ENCODE measurements around the gene RPS6KC1. TPM values are rescaled to one million over a fixed set of nuclear protein-coding genes. Genes with fewer than 3 reads are reported as not detected.
"Not testable (repeated sequence)": the region's sequence is repeated elsewhere in the genome, so short reads cannot be mapped to it uniquely, and the experiment has no call there.

The RPS6KC1 gene
- total RNA-seq, 3 donors from 2014 or later = 4.8 to 6.8 (median 6.1) TPM

DNA sequence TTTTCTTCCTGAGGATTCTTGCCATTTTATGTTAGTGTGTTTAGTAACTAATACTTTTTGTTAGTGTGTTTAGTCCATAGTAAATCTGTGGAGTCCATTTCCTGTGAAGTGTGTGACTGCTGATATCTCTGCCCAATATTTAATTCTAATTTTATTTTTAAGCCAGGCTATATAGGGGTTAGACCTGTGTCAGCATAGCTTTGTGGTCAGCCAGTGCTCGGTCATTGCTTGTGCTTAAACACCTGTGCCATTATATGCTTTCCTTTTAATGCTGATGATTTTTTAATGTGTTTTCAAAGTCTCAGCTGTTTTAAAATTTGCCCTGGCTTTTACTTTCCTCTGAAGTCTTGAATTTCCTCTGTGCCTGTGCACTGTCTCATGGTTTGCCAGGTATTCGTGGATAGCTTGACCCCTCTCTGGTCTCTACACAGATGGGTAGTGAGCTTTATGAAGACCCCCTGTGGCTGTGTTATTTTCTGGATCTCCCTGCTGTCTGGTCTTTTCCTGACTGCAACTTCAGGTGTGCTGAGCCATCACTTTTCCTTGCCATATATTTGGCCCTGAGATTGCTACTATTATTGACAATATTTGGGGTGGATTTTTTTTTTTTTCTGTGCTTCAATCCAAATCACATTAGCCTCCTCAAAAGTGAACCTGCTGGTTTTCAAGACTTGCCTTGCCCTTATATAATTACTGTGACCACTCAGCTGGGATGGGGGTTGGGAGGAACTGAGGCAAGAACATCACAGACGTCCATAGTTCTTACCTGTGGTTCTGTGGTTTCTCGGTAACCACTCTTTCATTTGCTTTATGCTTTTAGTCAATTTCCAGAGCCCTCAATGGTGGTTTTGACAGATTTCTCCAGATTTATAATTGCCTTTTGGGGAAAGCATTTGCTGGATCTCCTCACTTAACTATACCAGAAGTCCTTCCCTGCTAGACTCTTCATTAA lies 59.6 kb downstream of the RPS6KC1 start:
- no peaks in the 10 kb centered on the region for H3K27me3 Mint-ChIP-seq (ENCODE audit: low read depth)
- ATAC-seq = no peak
- DNase-seq = no peak
- no peaks in the 10 kb centered on the region for H3K9me3 Mint-ChIP-seq
- peaks cover 11% of the 10 kb centered on the region for H3K36me3 Mint-ChIP-seq (ENCODE audit: insufficient read depth)
- H3K4me1 Mint-ChIP-seq (ENCODE audit: low read depth) = peaks cover 15% of the 10 kb centered on the region
- no peak overlapping the region for H3K4me3 Mint-ChIP-seq

DNA sequence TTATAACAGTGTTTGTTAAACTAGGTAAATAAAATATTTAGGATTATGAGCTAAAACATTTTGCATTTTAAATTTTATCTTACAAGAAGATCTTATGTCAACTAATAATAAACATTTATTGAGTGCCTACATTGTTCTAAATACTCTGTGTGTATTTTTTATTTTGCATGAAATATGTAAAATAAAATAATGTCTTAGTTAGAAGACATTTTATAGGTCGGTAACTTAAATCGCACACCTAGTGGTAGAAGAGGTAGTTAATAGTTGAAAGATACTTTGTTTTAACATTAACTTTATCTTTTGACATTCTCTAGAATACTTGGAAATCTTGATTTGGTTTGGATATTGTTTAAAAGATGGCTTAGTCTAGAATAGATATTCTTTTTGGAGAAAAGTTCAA lies 60.5 kb downstream of the RPS6KC1 start:
- no peaks in the 10 kb centered on the region for H3K27me3 Mint-ChIP-seq (ENCODE audit: low read depth)
- H3K9me3 Mint-ChIP-seq = no peaks in the 10 kb centered on the region
- peaks cover 12% of the 10 kb centered on the region for H3K36me3 Mint-ChIP-seq (ENCODE audit: insufficient read depth)
- no peak for ATAC-seq
- DNase-seq = no peak
- H3K4me1 Mint-ChIP-seq (ENCODE audit: low read depth) = peaks cover 15% of the 10 kb centered on the region
- H3K4me3 Mint-ChIP-seq = no peak overlapping the region

DNA sequence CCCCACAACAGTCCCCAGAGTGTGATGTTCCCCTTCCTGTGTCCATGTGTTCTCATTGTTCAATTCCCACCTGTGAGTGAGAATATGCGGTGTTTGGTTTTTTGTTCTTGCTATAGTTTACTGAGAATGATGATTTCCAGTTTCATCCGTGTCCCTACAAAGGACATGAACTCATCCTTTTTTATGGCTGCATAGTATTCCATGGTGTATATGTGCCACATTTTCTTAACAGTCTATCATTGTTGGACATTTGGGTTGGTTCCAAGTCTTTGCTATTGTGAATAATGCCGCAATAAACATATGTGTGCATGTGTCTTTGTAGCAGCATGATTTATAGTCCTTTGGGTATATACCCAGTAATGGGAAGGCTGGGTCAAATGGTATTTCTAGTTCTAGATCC lies 61.7 kb downstream of the RPS6KC1 start:
- H3K4me3 Mint-ChIP-seq; ATAC-seq; H3K9me3 Mint-ChIP-seq; H3K27me3 Mint-ChIP-seq (ENCODE audit: low read depth); H3K36me3 Mint-ChIP-seq (ENCODE audit: insufficient read depth); DNase-seq: not testable (repeated sequence)
- peaks cover 13% of the 10 kb centered on the region for H3K4me1 Mint-ChIP-seq (ENCODE audit: low read depth)

DNA sequence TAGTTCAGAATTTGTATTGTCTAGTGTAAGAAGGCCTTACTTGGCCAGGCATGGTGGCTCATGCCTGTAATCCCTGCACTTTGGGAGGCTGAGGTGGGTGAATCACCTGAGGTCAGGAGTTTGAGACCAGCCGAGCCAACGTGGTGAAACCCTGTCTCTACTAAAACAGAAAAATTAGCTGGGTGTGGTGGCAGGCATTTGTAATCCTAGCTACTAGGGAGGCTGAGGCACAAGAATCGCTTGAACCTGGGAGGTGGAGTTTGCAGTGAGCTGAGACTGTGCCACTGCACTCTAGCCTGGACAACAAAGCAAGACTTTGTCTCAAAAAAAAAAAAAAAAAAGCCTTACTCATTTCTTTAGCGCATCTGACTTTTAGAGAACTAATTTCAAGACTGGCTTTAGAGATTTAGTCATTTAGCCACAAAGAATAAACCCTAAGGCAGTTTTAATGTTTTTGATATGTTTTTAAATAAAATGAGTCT lies 66.7 kb downstream of the RPS6KC1 start:
- H3K27me3 Mint-ChIP-seq (ENCODE audit: low read depth); H3K36me3 Mint-ChIP-seq (ENCODE audit: insufficient read depth); H3K4me3 Mint-ChIP-seq; H3K4me1 Mint-ChIP-seq (ENCODE audit: low read depth); DNase-seq; H3K9me3 Mint-ChIP-seq; ATAC-seq: not testable (repeated sequence)

DNA sequence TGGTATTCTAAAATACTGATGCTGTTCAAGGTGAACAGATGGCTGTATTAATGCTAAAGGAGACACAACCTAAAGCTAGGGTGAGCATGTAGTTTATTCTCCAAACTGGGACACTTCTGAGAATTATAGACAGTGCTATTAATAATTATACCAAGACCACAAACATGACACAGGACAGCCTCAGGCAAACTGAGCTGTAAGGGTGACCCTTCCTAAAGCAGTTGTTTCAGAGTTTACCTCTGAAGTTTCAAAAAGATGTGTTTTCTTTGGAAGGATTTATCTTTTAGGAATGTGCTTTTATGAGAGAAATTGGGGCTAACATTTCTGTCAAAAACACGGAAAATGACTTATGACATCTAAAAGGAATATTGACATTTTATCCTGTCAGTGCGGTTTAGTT lies 68.8 kb downstream of the RPS6KC1 start:
- H3K36me3 Mint-ChIP-seq (ENCODE audit: insufficient read depth) = peaks cover 2% of the 10 kb centered on the region
- no peaks in the 10 kb centered on the region for H3K9me3 Mint-ChIP-seq
- DNase-seq (no peak), ATAC-seq (no peak)
- H3K27me3 Mint-ChIP-seq (ENCODE audit: low read depth) = no peaks in the 10 kb centered on the region
- no peaks in the 10 kb centered on the region for H3K4me1 Mint-ChIP-seq (ENCODE audit: low read depth)
- no peak overlapping the region for H3K4me3 Mint-ChIP-seq

DNA sequence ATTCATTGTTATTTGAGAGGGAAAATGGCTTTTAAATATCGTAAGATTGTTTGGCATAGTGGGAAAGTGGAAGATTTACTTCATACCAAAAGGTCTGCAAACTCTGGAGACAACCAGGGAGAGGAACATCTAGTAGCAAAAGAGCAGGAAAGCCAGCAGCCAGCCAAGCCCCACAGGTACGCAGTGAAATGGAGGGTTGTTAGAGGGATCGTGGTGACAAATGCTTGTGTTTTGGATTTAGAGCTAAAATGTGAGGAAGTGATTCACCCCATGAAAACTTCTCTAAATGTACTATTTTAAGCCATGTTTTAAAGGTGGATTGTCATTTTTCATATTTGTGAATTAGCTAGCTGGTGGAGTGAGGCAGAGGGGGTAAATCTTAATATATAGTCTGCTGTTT lies 69.3 kb downstream of the RPS6KC1 start:
- no peak for ATAC-seq
- H3K27me3 Mint-ChIP-seq (ENCODE audit: low read depth) = no peaks in the 10 kb centered on the region
- H3K4me3 Mint-ChIP-seq = no peak overlapping the region
- no peaks in the 10 kb centered on the region for H3K9me3 Mint-ChIP-seq
- peaks cover 2% of the 10 kb centered on the region for H3K36me3 Mint-ChIP-seq (ENCODE audit: insufficient read depth)
- H3K4me1 Mint-ChIP-seq (ENCODE audit: low read depth) = no peaks in the 10 kb centered on the region
- no peak for DNase-seq

DNA sequence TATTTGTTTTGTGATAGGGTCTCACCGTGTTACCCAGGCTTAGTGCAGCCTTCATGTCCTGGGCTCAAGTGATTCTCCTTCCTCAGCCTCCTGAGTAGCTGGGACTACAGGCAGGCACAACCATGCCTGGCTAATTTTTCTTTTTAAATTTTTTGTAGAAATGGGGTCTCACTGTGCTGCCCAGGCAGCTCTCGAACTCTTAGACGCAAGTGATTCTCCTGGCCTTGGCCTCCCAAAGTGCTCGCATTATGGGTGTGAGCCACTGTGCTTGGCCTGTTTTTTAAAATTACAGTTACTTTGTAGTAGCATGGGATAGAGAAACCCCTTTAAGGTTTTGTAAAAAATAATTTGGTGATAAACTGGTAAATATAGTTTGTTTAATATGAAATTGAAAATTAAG lies 69.9 kb downstream of the RPS6KC1 start:
- no peaks in the 10 kb centered on the region for H3K36me3 Mint-ChIP-seq (ENCODE audit: insufficient read depth)
- ATAC-seq = no peak
- no peaks in the 10 kb centered on the region for H3K27me3 Mint-ChIP-seq (ENCODE audit: low read depth)
- no peak for DNase-seq
- H3K4me1 Mint-ChIP-seq (ENCODE audit: low read depth) = no peaks in the 10 kb centered on the region
- H3K4me3 Mint-ChIP-seq = no peak overlapping the region
- H3K9me3 Mint-ChIP-seq = no peaks in the 10 kb centered on the region

DNA sequence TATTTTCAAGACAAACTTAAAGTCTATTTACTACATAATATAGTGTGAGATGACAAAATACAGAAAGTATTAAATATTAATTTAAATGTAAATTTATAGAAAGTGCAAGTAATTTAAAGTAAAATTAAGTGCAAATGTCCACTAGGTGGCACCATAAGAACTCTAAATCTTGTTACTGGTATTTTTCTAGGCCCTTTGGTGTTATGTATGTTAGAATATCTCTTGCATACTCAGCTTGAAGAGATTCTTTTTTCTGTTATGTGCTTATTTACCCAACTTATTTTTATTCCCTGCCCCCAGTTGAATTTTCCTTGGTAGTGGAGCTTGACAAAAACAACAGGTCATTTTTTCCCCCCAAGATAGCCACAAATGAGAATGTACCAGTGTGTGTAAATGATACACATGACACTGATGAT lies 71.5 kb downstream of the RPS6KC1 start:
- no peaks in the 10 kb centered on the region for H3K36me3 Mint-ChIP-seq (ENCODE audit: insufficient read depth)
- no peak overlapping the region for H3K4me3 Mint-ChIP-seq
- no peaks in the 10 kb centered on the region for H3K4me1 Mint-ChIP-seq (ENCODE audit: low read depth)
- no peaks in the 10 kb centered on the region for H3K9me3 Mint-ChIP-seq
- no peaks in the 10 kb centered on the region for H3K27me3 Mint-ChIP-seq (ENCODE audit: low read depth)
- ATAC-seq (no peak), DNase-seq (no peak)

DNA sequence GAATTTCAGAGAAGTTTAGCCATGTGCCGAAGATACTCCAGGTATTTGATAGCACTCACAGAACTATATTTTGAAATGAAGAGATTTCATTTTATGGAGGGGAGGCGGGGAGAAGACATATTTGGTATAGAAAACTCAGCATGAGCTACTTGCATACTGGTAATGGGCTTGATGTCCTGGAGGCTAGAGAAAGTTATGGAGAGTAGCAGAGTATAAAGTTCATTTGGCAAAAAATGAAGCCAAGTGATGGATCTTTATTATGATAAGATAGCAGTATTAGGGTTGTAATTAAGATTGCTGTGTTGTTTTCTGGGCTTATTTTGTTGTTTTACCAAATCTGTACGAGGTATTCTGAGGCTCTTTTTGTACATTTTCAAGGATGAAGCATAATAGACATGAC lies 72.0 kb downstream of the RPS6KC1 start:
- Mint-ChIP-seq H3K36me3 (ENCODE audit: insufficient read depth) (no peaks in the 10 kb centered on the region), H3K9me3 (no peaks in the 10 kb centered on the region), H3K27me3 (ENCODE audit: low read depth) (no peaks in the 10 kb centered on the region), H3K4me1 (ENCODE audit: low read depth) (no peaks in the 10 kb centered on the region), H3K4me3 (no peak overlapping the region)
- ATAC-seq (no peak), DNase-seq (no peak)

DNA sequence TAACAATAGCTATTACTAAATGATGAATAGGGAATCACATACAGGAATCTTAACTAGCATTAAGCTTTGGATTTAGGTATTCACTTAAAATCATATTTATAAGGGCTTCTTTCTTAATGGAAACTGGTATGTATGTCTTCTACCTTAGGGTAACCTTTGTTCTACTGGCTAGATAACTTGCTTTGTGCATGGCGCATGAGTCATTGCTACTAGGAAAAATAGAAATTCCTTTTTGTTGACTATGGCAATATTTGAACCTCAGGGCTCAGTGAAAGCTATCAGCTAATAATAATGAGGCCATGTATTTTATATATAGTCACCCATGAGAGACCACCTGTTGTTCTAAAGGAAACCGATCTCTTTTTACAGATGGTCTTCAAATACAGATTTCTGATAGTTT lies 72.5 kb downstream of the RPS6KC1 start:
- no peaks in the 10 kb centered on the region for H3K4me1 Mint-ChIP-seq (ENCODE audit: low read depth)
- H3K9me3 Mint-ChIP-seq = no peaks in the 10 kb centered on the region
- H3K4me3 Mint-ChIP-seq = no peak overlapping the region
- no peaks in the 10 kb centered on the region for H3K36me3 Mint-ChIP-seq (ENCODE audit: insufficient read depth)
- ATAC-seq = no peak
- H3K27me3 Mint-ChIP-seq (ENCODE audit: low read depth) = no peaks in the 10 kb centered on the region
- no peak for DNase-seq

DNA sequence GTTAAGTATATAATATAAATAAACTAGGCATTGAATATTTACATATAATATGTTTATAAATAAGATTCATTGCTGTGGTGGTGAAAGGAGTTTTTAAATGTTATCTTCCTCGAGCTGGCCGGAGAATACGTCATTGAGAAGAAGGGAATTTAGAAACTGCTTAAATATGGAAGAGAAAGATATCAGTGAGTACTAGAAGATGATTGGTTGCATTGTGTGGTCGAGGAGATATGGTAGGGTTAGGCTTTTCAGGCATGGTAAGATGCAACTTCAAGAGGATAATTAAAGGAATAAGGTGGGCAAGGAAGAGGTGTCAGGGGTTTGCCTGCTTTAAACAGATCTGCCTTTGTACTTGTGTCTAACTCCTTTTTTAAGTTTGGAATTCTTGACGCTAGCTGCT lies 73.5 kb downstream of the RPS6KC1 start:
- no peak overlapping the region for H3K4me3 Mint-ChIP-seq
- H3K9me3 Mint-ChIP-seq = no peaks in the 10 kb centered on the region
- H3K36me3 Mint-ChIP-seq (ENCODE audit: insufficient read depth) = no peaks in the 10 kb centered on the region
- H3K27me3 Mint-ChIP-seq (ENCODE audit: low read depth) = no peaks in the 10 kb centered on the region
- H3K4me1 Mint-ChIP-seq (ENCODE audit: low read depth) = no peaks in the 10 kb centered on the region
- DNase-seq = no peak
- ATAC-seq = no peak

DNA sequence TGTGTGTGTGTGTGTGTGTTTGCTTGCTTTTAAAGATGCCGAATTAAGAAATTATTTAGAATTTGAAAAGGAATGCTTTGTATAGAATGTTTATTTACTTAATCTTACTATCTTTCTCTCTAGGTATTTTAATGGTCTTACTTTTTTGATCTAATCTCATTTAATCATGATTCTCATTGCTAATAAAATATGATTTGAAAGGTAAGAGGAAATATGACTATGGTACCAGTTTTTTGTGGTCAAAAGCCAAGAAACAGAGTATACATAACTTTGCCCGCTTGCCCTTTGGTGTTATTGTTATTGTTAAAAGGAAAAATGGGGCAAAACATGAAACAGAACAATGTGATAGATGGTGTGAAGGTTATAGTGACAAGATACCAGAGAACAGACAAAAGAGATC lies 74.6 kb downstream of the RPS6KC1 start:
- Mint-ChIP-seq H3K4me3 (no peak overlapping the region), H3K4me1 (ENCODE audit: low read depth) (no peaks in the 10 kb centered on the region), H3K27me3 (ENCODE audit: low read depth) (no peaks in the 10 kb centered on the region), H3K36me3 (ENCODE audit: insufficient read depth) (no peaks in the 10 kb centered on the region), H3K9me3 (no peaks in the 10 kb centered on the region)
- ATAC-seq (no peak), DNase-seq (no peak)

DNA sequence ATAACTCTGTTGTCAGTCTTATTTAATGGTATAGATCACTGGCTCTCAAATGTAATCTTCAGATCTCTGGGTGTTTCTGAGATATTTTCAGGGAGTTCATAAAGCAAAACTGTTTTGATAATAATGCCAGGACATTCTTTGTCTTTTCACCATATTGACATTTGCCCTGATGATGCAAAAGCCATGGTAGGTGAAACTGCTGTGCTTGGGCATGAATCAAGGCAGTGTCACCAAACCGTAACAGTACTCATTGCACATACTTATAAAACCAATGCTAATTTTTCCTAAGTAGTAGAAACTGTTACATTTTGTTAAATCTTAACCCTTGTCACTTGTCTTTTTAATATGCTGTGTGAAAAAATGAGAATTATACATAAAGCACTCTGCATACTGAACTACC lies 76.0 kb downstream of the RPS6KC1 start:
- no peaks in the 10 kb centered on the region for H3K9me3 Mint-ChIP-seq

DNA sequence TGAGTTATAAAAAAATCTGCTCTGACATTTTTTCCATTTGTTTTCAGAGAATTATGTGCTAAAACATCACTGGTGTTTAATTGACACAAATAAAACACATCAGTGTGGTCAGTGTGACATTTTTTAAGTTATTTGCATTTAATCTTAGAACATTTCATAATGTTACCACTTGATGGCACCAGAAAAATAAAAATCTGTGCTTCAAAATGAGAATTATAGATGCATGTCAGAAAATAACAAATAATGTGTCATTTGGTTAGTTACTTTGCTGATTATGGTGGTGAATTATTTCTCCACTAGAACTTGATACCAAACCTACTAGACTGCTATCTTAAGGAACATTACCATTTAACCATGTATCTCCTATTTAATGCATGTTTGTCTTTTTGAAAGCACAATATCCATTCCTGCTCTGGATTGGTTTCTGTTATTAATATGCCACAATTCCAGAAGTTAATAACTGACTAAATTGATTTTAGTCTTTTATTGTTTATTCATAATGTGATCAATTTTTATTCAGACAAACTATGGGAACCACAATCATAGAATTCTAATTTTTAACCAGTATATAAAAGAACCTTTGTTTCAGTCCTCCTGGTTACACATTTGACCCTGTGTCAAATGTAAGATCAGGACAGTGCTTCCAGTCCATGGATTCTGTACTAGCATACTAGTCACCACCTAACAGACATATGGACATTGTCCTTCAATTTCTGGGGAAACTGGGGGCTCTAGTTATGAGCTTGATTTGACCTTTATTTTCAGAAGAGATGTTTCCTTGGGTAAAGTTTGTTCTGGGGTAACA lies 81.0 kb downstream of the RPS6KC1 start:
- H3K9me3 Mint-ChIP-seq = no peaks in the 10 kb centered on the region
- no peak for DNase-seq
- no peaks in the 10 kb centered on the region for H3K4me1 Mint-ChIP-seq (ENCODE audit: low read depth)
- no peaks in the 10 kb centered on the region for H3K27me3 Mint-ChIP-seq (ENCODE audit: low read depth)
- ATAC-seq = no peak
- no peak overlapping the region for H3K4me3 Mint-ChIP-seq
- peaks cover 11% of the 10 kb centered on the region for H3K36me3 Mint-ChIP-seq (ENCODE audit: insufficient read depth)

More for the DNA sequence above, 76.0 kb downstream of the RPS6KC1 start:
- no peak overlapping the region for H3K4me3 Mint-ChIP-seq
- no peak for DNase-seq
- no peak for ATAC-seq
- H3K4me1 Mint-ChIP-seq (ENCODE audit: low read depth) = no peaks in the 10 kb centered on the region
- peaks cover 1% of the 10 kb centered on the region for H3K36me3 Mint-ChIP-seq (ENCODE audit: insufficient read depth)
- H3K27me3 Mint-ChIP-seq (ENCODE audit: low read depth) = no peaks in the 10 kb centered on the region

DNA sequence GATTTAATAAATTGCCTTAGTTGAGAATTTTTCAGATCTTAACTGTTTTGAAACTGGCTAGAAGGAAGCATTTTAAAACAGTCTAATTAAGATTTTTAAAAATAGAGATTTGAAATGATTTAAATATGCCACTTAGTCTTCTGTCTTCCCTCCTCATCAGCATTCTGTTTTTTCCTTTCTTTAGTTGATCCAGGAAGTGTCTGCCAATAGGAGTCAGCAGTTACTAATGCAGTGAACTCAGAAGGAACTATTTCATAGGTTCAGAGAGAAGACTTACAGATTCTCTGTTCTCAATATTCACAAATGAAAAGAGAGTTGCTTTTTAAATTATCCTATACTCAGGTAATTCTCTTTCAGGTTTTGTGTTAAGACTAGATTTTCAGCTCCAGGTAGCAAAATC lies 84.5 kb downstream of the RPS6KC1 start:
- H3K36me3 Mint-ChIP-seq (ENCODE audit: insufficient read depth) = peaks cover 18% of the 10 kb centered on the region
- no peaks in the 10 kb centered on the region for H3K9me3 Mint-ChIP-seq
- no peak overlapping the region for H3K4me3 Mint-ChIP-seq
- no peak for ATAC-seq
- H3K4me1 Mint-ChIP-seq (ENCODE audit: low read depth) = peaks cover 6% of the 10 kb centered on the region
- no peaks in the 10 kb centered on the region for H3K27me3 Mint-ChIP-seq (ENCODE audit: low read depth)
- DNase-seq = no peak

Data from activated T-cell treated with anti-CD3 and anti-CD28 coated beads, Interleukin-2, amount 50 U/mL, for 4 hours (primary cell).